ENCODE data around the gene TMEM134.
A peak's percentile ranks its signal among the peaks of the same experiment; 100 is the strongest.
"Not testable (repeated sequence)": the region's sequence is repeated elsewhere in the genome, so short reads cannot be mapped to it uniquely, and the experiment has no call there.

Gene TMEM134

GRCh38 chr11:67484847-67485311 lies 15.8 kb upstream of the TMEM134 start:
- peak; percentile 73 for DNase-seq

- peak; percentile 70 for DNase-seq
Measured at GRCh38 chr11:67483831-67484665, 15.0 kb upstream of the TMEM134 start.

- peak; percentile 98 for DNase-seq
Measured at GRCh38 chr11:67482827-67483798, 14.1 kb upstream of the TMEM134 start, which contains the start of gene AIP. Gene AIP, plus strand, starts transcription at chr11:67483026. Its CDS starts 133 bp downstream, at chr11:67483159.

DNA sequence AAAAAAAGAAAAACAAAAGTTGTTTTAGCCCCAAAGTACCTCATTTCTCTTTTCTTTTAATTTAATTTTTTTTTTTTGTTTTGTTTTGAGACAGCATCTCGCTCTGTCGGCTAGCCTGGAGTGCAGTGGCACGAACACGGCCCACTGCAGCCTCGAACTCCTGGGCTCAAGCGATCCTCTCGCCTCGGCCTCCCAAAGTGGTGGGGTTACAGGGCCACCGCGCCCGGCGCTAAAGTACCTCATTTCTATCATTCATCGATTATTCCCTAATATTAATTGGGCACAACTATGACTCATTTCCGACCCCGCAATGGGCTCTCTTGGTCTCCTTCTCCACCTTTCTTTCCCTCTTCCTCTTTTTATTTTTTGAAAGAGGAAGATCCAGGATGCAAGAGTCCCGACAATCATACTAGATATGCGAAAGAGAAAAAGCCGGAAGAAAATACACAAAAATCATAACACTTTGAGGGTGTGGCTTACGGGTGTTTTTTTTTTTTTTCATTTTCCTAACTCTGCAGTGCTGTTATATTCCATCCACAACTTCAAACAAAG lies 13.3 kb upstream of the TMEM134 start:
- DNase-seq = no peak

DNA sequence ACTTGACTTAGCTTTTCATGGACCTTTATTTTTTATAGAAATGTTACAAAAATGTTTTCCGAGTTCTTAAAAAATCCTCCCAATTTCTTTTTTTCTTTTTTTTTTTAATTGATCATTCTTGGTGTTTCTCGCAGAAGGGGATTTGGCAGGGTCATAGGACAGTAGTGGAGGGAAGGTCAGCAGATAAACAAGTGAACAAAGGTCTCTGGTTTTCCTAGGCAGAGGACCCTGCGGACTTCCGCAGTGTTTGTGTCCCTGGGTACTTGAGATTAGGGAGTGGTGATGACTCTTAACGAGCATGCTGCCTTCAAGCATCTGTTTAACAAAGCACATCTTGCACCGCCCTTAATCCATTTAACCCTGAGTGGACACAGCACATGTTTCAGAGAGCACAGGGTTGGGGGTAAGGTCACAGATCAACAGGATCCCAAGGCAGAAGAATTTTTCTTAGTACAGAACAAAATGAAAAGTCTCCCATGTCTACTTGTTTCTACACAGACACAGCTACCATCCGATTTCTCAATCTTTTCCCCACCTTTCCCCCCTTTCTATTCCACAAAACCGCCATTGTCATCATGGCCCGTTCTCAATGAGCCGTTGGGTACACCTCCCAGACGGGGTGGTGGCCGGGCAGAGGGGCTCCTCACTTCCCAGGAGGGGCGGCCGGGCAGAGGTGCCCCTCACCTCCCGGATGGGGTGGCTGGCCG lies 8.4 kb upstream of the TMEM134 start:
- DNase-seq = not testable (repeated sequence)

DNA sequence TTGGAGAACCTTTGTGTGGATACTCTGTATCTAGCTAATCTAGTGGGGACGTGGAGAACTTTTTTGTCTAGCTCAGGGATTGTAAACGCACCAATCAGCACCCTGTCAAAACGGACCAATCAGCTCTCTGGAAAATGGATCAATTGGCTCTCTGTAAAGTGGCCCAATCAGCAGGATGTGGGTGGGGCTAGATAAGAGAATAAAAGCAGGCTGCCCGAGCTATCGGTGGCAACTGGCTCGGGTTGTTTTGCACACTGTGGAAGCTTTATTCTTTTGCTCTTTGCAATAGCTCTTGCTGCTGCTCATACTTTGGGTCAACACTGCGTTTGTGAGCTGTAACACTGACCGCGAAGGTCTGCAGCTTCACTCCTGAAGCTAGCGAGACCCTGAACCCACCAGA lies 7.6 kb upstream of the TMEM134 start:
- DNase-seq = not testable (repeated sequence)

- DNase-seq = no peak
Measured at GRCh38 chr11:67472882-67473281, 3.8 kb upstream of the TMEM134 start.

DNA sequence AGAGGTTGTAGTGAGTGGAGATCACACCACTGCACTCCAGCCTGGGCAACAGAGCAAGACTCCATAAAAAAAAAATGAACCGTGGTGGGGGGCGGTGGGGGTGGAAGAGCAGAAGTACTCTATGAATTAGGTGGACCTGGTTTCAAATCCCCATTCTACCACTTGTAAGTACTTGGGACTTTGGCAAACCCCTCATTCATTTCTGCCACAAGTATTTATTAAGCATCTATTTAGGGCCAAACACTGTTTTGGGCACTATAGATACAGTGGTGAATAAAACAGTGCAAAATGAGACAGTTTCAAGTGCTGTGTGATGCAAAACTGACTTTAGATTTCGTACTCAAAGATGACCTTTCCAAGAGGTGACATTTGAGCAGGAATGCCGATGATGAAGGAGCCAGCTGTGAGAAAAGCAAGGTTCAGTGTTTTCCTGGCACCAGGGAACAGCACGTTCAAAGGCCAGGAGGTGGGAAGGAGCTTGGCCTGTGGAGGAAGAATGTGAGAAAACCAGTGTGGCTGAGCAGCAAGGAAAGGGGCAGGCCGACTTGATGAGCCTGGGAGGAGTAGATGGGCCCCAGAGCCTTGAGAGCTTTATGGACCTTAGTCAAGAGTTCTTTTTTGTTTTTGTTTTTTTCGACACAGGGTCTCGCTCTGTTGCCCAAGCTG lies 1.4 kb upstream of the TMEM134 start:
- DNase-seq = no peak

- DNase-seq = no peak
Measured at GRCh38 chr11:67469508-67469811, 409 bp upstream of the TMEM134 start.

- DNase-seq = peak; percentile 22
Measured at GRCh38 chr11:67468456-67468758, 644 bp downstream of the TMEM134 start.

DNA sequence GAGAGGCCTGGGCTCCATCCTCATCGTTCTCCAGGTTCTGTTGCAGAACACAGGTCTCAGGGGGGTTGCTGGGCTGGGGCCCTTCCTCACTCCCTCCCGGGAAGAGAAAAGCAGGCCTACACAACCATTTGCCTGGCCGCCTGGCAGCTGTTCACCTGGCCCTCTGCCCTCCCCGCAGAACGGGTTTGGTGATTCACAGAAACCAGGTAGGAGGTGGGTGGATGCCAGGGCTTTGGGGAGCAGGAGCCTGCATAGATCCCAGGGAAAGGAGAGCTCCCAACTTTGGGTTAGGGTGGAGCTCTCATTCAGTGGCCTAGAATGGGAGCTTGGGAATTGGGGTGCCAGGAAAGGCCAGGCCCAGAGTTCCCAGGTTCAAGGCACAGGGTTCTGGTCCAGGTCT lies 995 bp downstream of the TMEM134 start:
- no peak for DNase-seq

DNA sequence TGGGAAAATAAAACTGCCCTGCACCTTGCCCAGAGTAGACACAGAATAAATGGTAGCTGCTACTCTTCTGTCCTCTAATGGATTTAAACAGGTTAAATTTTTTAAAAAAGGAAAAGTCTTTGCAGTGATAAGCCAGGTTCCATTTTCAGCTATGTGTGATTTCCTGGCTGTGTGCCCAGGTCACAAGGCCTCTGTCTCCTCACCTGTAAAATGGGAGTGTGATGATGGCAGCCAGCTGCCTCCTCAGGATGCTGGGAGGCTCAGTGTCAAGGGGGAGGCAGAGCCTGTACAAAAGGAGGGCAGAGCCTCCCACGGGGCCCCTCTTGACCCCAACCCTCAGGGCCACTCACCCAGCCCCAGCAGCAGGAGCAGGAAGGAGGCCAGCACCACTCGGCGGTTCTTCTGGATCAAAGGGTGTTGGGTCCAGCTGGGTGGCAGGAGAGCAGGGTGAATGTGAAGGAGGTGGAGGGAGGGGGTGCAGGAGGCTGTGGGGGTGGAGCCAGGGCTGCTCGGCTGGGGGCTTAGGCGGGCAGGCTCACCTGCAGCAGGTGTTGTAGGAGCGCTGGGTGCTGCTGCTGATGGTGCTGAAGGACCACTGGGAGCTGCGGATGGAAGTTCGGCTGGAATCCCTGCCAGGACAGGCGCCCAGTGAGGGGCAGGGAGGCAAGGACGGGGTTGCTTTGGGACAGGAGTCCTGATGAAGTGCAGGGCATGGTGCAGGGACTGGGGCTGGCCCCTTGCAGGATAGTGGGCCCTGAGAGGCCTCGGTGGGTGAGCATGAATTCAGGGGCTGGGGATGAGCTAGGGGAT lies 1.9 kb downstream of the TMEM134 start:
- no peak for DNase-seq

GRCh38 chr11:67466367-67466766 lies 2.7 kb downstream of the TMEM134 start:
- DNase-seq = no peak

GRCh38 chr11:67465530-67465929 lies 3.5 kb downstream of the TMEM134 start:
- not testable (repeated sequence) for DNase-seq

DNA sequence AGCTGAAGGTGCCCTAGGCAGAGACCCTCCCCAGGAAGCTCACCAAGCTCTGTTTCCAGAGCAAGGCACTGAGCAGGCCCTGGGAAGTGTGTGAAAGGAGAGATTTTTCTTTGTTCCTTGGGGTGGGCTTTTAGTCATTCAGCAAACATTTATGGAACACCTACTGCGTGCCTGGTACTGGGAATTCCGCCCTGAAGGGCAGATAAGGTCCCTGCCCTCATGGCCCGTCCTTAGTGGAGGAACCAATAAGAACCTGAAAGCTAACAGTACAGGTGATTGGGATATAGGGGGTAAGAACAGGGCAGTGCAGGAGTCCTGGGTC lies 3.9 kb downstream of the TMEM134 start:
- DNase-seq = no peak

- DNase-seq = peak; percentile 96
Measured at GRCh38 chr11:67464411-67465188, 4.5 kb downstream of the TMEM134 start.

- DNase-seq = no peak
Measured at GRCh38 chr11:67463680-67464410, 5.2 kb downstream of the TMEM134 start.

- no peak for DNase-seq
Measured at GRCh38 chr11:67463186-67463585, 5.9 kb downstream of the TMEM134 start.

- DNase-seq = no peak
Measured at GRCh38 chr11:67458266-67458665, 10.8 kb downstream of the TMEM134 start.

DNA sequence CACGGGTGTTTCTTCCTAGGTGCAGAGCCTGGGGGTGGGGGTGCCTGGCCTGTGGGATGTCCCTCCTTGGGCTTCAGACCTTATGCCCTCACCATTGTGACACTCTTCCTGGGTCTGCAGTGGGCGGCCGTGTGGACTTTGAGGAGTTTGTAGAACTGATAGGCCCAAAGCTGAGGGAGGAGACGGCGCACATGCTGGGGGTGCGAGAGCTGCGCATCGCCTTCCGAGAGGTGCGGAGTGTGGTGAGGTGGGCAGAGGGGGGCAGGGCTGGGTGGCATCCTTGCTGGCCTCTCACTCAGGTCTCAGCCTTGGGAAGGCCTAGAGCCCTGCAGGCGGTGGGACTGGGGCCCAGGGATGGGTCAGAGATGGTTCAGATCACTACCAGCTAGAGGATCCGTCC lies 11.6 kb downstream of the TMEM134 start:
- DNase-seq = no peak
